ENCODE data around the gene SMAD6.

SMAD6 gene

DNA sequence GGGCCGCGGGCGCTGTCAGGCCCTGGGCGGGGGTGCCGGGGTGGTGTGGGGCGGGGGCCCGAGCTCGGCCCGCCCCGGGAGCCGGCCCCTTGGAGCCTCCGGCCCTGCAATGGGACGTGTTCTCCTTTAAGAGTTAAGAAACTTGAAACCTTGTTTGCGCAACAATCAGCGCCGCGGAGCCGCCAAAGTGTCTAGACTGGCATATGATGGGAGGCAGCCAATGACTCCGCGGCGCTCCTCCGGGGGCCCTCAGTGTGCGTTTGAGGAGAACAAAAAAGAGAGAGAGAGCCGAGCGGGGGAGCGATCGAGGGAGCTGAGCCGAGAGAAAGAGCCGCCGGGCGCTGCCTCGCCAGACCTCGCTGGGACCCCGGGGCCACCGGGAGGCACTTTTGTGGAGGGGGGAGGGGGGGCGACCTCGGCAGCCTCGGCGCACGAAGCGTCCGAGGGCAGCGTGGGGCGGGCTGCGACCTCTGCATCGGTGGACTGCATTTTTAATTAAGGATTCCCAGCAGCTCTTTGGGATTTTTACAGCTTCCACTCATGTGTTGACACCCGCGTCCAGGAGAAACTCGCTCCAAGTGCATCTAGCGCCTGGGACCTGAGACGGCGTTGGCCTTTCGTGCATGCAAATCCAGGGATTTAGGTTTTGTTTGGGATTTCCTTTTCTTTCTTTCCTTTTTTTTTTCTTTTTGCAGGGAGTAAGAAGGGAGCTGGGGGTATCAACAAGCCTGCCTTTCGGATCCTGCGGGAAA, at the start of gene SMAD6:
SMAD6 (plus strand) TSS at position 202 of the 752 bp plus-strand sequence. CDS start 1,023 bp downstream, outside the sequence.
- peak; percentile 84 for DNase-seq

DNA sequence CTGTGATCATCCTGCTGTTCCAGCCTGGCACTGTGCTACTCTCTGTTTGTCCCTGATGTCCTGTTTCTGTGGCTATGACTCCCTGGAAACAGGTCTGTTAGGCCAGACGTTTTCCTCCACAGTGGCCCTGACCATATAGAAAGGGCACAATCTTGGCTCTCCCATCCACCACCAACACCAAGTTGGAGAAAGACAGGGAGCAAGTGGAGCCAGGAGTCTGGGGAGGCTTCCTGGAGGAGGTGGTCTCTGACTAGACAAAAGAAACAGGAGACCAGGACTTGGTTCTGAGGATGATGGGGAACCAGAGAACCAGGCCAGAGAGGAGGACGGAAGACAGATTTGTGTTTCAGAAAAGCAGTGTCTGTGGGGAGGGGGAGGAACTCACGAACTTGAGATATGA, 49.2 kb upstream of the SMAD6 start:
- DNase-seq = no peak

DNA sequence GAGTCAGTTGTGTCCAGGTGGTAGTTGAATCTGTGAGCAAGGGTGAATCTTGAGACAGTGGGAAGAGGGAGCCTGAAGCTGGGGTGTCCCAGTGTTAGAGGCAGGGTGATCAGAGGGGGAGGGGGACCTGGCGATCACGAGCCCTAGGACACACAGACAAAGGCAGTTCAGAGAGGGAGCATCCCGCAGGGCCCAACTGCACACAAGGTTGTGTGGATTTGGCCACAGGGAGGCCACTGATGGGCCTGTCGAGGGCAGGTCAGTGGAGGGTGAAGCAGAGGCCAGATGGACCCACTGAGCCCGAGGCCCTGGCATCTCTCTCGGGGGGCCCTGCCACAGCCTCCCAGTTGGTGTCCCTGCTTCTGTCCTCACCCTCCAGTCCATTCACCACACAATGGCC, 48.6 kb upstream of the SMAD6 start:
- DNase-seq = no peak

DNA sequence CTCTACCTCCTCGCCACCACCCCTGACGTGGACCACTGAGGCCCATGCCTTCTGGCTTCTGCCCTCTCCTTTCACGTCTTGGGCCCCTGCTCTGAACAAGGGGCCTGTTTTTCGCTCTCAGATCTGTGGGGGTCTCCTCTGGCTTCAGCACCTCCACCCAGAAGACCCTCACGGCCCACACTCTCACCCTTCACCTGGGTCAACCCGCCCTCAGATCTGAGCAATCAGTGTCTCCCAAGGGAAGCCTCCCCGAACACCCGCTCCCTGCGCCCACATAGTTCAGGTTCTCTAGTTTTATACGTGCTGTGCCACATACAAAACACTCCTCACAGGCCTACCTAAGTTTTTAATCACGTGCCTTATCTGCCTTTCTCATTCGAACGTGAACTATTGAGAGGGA, 48.2 kb upstream of the SMAD6 start:
- DNase-seq = no peak

- DNase-seq = no peak
These were observed 47.7 kb upstream of the SMAD6 start for GRCh38 chr15:66654361-66654738.

DNA sequence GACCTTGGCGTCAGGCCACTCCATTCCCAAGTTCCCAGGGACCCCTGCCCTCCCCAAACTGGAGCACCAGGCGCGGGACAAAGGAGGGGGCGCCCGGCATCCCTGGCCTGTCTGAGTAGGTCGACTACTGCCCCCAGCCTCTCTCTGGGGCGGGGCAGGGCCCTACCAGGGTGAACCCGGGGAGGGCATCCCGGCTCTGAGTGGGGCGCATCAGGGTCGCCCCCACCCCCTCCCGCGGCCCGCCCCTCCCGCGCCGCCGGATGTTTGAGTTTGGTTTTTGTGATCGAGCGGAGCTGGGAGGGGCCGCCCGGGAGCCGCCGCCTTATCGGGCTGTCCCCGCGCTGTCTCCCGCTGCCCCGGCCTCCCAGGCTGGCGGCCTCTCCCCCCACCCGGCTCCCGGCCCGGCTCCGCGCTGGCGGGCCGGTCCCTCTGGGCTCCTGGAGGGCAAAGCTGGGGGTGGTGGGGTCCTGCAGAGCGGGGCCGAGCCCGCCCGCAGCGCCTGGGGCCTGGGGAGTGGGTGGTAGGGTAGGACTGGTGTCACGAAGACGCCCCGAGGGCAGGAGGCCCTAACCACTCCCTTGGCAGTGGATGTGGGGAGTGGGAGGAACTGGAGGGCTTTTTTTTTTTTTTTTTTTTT, 47.2 kb upstream of the SMAD6 start:
- DNase-seq = no peak

- no peak for DNase-seq
These were observed 46.5 kb upstream of the SMAD6 start for GRCh38 chr15:66655511-66655910.

GRCh38 chr15:66655997-66656396, 46.0 kb upstream of the SMAD6 start:
- no peak for DNase-seq

- DNase-seq = no peak
These were observed 44.6 kb upstream of the SMAD6 start for GRCh38 chr15:66657185-66658020.

- no peak for DNase-seq
These were observed 44.0 kb upstream of the SMAD6 start for GRCh38 chr15:66658044-66658443.

- DNase-seq = no peak
These were observed 43.2 kb upstream of the SMAD6 start for GRCh38 chr15:66658855-66659254.

DNA sequence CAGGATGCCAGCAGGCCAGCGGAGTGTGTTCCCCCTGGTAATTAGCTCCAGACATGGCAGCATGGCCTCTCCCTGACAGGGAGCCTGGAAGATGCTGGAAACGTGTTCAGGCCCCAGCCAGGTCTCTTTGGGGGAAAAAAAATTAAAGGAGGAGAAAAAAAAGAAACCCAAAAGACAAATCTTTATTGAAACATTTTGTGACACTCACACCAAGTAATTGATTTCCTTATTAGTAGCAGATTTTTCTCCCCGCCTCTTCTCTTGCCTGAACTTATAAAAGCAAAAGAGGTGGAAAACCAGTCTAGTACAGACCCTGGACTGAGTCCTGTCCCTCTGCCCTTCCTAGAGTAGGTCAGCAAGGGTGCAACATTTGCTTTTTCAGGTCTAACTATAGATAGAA, 42.7 kb upstream of the SMAD6 start:
- no peak for DNase-seq

GRCh38 chr15:66661432-66662096, 40.5 kb upstream of the SMAD6 start:
- DNase-seq = no peak

DNA sequence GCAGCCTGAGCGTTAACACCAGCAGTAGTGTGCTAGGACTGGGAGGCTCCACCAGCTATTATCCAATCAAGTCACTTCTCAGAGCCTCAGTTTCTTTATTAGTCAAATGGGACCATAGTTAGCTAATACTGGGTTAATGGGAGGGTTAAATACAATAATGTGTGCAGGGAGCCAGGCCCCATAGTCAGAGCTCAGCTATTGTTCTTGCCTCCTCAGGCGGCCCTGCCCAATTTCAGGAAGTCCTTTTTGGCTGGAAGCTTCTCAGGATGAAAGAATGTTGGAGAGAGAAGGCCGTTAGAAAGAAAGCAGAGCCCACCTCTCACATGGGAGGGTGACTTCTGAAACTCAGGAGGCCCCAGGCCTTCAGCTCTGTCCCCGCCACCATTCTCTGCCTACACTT, 39.5 kb upstream of the SMAD6 start:
- no peak for DNase-seq

- no peak for DNase-seq
These were observed 38.4 kb upstream of the SMAD6 start for GRCh38 chr15:66663664-66664063.

DNA sequence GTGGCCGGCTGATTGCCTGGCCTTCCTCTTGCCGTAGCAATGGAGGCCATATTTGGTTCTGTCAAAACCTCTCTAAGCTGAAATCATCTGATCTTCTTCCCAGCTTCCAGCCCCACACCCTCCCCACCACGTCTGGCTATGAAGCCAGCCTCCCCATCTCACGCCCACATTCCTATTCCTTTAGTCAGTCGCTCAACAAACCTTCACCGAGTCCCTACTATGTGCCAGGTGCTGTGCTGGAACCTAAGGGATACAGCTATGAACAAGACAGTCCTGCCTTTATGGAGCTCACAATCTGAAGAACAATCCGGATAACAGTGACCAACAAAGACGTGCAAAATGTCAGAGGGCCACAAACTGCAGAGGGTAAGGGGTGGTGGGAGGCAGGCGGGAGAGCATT, 31.9 kb upstream of the SMAD6 start:
- DNase-seq = no peak

DNA sequence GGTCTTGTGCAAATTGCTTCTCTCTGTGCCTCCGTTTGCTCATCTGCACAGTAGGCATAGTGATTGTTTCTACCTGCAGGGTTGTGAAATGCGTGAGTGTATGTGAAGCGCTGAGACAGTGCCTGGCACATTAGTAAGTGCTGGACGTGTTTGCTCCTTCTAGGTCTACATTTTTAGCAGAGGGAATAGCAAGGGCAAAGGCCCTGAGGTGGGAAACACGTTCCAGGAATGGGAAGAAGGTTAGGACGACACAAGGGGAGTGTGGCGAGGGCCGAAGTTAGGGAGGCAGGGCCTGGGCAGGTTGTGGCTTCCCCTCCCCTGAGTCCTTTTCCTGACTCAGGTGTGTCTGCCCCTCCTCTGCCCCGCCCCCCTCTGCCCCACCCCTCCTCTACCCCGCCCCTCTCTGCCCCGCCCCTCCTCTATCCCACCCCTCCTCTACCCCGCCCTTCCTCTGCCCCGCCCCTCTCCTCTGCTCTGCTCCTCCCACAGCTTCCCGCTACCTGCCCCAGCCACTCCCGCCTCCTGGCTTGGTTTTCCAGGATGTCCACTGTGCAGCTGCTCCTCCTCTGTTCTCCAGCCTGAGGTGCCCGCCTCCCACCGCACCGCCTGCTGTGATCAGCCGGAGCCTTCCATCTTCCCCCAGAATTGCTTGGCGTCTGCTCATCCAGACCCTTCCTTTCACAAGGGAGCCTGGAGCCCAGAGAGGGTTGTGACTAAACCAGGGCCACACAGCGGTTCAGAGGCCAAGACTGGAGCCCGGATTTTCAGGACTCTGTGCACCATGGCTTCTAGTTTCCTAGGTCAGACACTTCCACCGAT, 31.1 kb upstream of the SMAD6 start:
- DNase-seq = peak; percentile 46

DNA sequence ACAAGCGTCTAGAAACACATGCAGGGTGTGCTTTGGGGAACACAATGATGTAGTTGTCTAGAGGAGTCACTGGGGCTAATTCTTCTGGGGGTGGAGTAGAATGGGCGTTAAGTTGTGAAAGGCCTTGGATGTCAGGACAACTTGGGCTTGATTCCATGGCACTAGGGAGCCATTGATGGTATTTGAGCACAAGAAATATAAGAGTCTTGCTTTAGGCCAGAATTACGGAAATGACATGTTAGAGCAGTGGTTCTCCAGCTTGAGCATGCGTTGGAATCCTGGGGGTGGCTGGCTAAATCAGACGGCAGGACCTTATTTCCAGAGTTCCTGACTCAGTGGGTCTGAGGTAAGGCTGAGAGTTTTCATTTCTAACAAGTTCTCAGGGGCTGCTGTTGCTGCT, 29.2 kb upstream of the SMAD6 start:
- DNase-seq = no peak

GRCh38 chr15:66673410-66674322, 28.4 kb upstream of the SMAD6 start:
- no peak for DNase-seq

- DNase-seq = no peak
These were observed 27.3 kb upstream of the SMAD6 start for GRCh38 chr15:66674756-66675155.

DNA sequence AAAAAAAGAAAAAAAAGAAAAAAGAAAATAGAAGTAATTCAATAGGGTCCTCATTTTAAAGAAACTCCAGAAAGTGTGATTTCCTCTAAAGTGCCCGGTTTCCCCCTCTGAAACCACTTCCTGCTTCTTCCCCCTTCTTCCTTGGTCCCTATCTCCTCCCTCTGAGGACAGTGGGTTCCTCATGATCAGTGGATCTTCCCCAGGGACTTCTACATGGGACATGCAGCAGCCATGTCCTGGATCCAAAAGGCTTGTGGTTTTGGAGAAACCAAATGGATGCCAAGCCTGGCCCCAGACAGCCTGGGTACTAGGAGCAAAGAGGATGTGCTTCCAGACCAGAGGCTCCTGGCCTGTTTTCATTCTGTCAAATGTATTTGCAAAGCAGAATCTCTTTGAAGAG, 26.6 kb upstream of the SMAD6 start:
- DNase-seq = no peak

All from NCI-H2029 (cell line).